Chondrocyte (in vitro differentiated cells): ENCODE results near the gene KRT35. TPM values are rescaled to one million over a fixed set of nuclear protein-coding genes. Genes with fewer than 3 reads are reported as not detected.
A peak's percentile ranks its signal among the peaks of the same experiment; 100 is the strongest.

Source experiments
- DNase-seq: peaks from one replicate; pipeline ENCODE4 v3.0.0; 2021; ENCODE audit warnings: mixed read lengths, low spot score
- H3K27ac Mint-ChIP-seq: one replicate; pipeline ENCODE4 v1.8.0; 2021; ENCODE audit warnings: mild to moderate bottlenecking, moderate library complexity, mixed read lengths; ENCODE audit not compliant: unreplicated experiment
- H3K27me3 Mint-ChIP-seq: 2 replicates; pipeline ENCODE4 v1.8.0; 2021; ENCODE audit warnings: low read depth, mixed read lengths
- H3K36me3 Mint-ChIP-seq: 2 replicates; pipeline ENCODE4 v1.8.0; 2021; ENCODE audit warnings: low read depth, mixed read lengths
- H3K4me1 Mint-ChIP-seq: 2 replicates; pipeline ENCODE4 v1.8.0; 2021; ENCODE audit warnings: low read depth, mild to moderate bottlenecking, mixed read lengths
- H3K4me3 Mint-ChIP-seq: one replicate; pipeline ENCODE4 v1.8.0; 2021; ENCODE audit warnings: mild to moderate bottlenecking, moderate library complexity, mixed read lengths; ENCODE audit not compliant: unreplicated experiment
- H3K9me3 Mint-ChIP-seq: 2 replicates; pipeline ENCODE4 v1.8.0; 2021; ENCODE audit warnings: low read depth, mixed read lengths
- CTCF ChIP-seq: fragments of 200-600 bp; sonication (generic); IDR thresholded peaks from 2 replicates; pipeline ENCODE4 v1.5.0; 2021; ENCODE audit warnings: antibody characterized with exemption, mild to moderate bottlenecking, moderate library complexity
- total RNA-seq: library from RNA; stranded (reverse); gene quantifications from 3 replicates; pipeline ENCODE4 v1.2.1, GENCODE V29; 2021

The KRT35 gene
- total RNA-seq, 1 donor from 2014 or later = not detected

- DNase-seq = no peak
- Mint-ChIP-seq H3K27ac (no peak overlapping the region), H3K27me3 (no peaks in the 10 kb centered on the region), H3K4me3 (no peak overlapping the region), H3K36me3 (peaks cover 10% of the 10 kb centered on the region), H3K9me3 (peaks cover 29% of the 10 kb centered on the region), H3K4me1 (peaks cover 13% of the 10 kb centered on the region)
- TF ChIP-seq CTCF = no peak
These were observed 13.4 kb downstream of the KRT35 start for GRCh38 chr17:41467561-41467960.

- no peak for TF ChIP-seq CTCF
- no peak within 1 kb of the TSS for H3K4me3 Mint-ChIP-seq
- no peaks in the 10 kb centered on the region for H3K27me3 Mint-ChIP-seq
- H3K9me3 Mint-ChIP-seq = peaks cover 26% of the 10 kb centered on the region
- peaks cover 10% of the 10 kb centered on the region for H3K36me3 Mint-ChIP-seq
- no peak for DNase-seq
- peaks cover 13% of the 10 kb centered on the region for H3K4me1 Mint-ChIP-seq
- no peak within 1 kb of the TSS for H3K27ac Mint-ChIP-seq
These were observed 14.0 kb downstream of the KRT35 start, which contains the start of gene KRT32 for GRCh38 chr17:41466988-41467387. Gene KRT32 (minus strand): TSS chr17:41467386. CDS start chr17:41467325, 61 bp downstream.

GRCh38 chr17:41464682-41465081 lies 16.3 kb downstream of the KRT35 start:
- peaks cover 14% of the 10 kb centered on the region for H3K9me3 Mint-ChIP-seq
- TF ChIP-seq CTCF = no peak
- H3K36me3 Mint-ChIP-seq = no peaks in the 10 kb centered on the region
- peak overlapping the region; percentile 45 for H3K27ac Mint-ChIP-seq
- no peak for DNase-seq
- H3K4me3 Mint-ChIP-seq = no peak overlapping the region
- peaks cover 13% of the 10 kb centered on the region for H3K4me1 Mint-ChIP-seq
- H3K27me3 Mint-ChIP-seq = peaks cover 9% of the 10 kb centered on the region

- no peak for DNase-seq
- H3K4me3 Mint-ChIP-seq = no peak overlapping the region
- peaks cover 10% of the 10 kb centered on the region for H3K27me3 Mint-ChIP-seq
- TF ChIP-seq CTCF = no peak
- peaks cover 11% of the 10 kb centered on the region for H3K9me3 Mint-ChIP-seq
- no peaks in the 10 kb centered on the region for H3K36me3 Mint-ChIP-seq
- H3K27ac Mint-ChIP-seq = no peak overlapping the region
- peaks cover 13% of the 10 kb centered on the region for H3K4me1 Mint-ChIP-seq
These were observed 16.8 kb downstream of the KRT35 start for GRCh38 chr17:41464173-41464572.

- DNase-seq = no peak
- Mint-ChIP-seq H3K27ac (no peak overlapping the region), H3K27me3 (peaks cover 10% of the 10 kb centered on the region), H3K4me3 (no peak overlapping the region), H3K9me3 (peaks cover 11% of the 10 kb centered on the region), H3K36me3 (no peaks in the 10 kb centered on the region), H3K4me1 (peaks cover 13% of the 10 kb centered on the region)
- TF ChIP-seq CTCF = no peak
These were observed 17.2 kb downstream of the KRT35 start for GRCh38 chr17:41463746-41464145.
